Dedifferentiated amniotic fluid mesenchymal stem cell (primary cell): ENCODE data around the gene SERAC1.
"Not testable (repeated sequence)": the region's sequence is repeated elsewhere in the genome, so short reads cannot be mapped to it uniquely, and the experiment has no call there.

Source experiments
- DNase-seq: peaks from one replicate; pipeline ENCODE4 v3.0.0-alpha.2; 2016; ENCODE audit errors: extremely low spot score

Gene SERAC1

GRCh38 chr6:158174514-158174913 lies 6.5 kb upstream of the SERAC1 start:
- DNase-seq: peak; percentile 93

DNA sequence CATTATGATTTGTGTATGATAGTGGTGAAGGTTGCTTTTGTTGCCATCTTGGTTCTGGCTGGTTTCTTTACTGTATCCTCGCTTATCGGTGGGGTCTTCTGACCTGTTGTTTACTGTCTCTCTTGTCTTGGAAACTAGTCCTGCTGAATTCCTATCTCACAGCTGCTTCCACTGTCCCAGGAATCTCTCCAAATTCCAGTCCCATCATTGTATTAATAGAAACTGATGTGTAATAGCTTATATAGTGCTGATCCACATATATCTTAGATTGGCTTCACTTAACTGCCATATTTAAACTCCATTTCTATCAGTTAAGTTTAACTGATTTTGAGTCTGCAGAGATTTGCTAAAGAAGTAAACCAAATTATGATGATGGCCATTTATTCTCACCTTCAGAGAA lies 6.0 kb upstream of the SERAC1 start:
- DNase-seq: no peak

GRCh38 chr6:158172001-158172400 lies 3.9 kb upstream of the SERAC1 start:
- no peak for DNase-seq

DNA sequence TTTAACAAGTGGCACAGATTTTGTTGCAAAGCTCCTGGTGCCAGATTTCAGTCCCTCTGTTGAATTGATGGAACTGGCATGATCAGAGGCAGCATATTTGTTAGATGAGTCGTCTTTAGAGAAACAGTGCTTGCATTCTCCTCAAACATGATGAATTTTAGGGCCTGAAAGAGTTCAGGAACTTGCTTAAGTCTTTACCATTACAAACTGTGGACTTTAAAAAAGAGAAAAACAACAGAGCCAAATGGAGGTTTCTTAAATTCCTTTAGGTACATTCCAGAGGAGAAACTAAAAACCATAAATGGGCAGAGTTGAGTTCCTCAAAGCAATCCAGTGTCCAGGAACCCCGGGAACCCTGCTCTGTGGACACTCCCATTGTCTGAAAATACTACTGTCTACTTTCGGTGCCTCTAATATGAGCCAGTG lies 2.6 kb upstream of the SERAC1 start:
- DNase-seq: peak; percentile 82

GRCh38 chr6:158169634-158170033 lies 1.6 kb upstream of the SERAC1 start:
- not testable (repeated sequence) for DNase-seq

- DNase-seq: no peak
These were observed 2.1 kb downstream of the SERAC1 start for GRCh38 chr6:158165919-158166416.

- DNase-seq: no peak
These were observed 3.4 kb downstream of the SERAC1 start for GRCh38 chr6:158164579-158165170.

DNA sequence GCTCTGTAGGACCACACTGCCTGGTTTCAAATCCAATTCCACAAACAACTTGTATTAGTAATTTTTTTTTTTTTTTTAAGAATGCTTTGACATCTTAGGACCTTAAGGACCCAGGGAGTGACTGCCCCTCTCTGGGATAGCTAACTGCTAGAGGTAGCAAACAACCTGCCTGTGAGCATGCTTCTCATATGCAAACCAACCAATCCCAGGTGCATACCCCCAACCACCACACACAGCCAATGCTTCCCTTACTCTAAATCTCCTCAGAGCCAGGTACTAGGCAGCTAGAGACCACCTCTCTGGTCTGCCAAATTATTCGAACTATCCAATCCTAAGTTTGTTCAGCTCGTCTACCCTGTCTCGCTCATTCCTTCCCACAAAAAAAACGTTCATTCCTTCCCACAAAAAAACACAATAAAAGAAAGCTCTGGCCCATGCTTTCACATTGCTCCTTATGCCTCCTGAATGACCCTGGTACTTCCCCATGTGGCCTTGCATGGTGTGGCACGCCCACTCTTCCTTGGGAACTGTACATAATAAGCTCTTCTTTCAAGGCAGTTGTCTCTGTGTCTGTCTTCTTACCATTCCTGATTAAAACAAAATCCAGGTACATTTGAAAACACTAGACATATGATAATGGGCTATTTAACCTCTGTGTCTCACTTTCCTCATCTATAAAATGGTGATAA lies 6.4 kb downstream of the SERAC1 start:
- DNase-seq: no peak

DNA sequence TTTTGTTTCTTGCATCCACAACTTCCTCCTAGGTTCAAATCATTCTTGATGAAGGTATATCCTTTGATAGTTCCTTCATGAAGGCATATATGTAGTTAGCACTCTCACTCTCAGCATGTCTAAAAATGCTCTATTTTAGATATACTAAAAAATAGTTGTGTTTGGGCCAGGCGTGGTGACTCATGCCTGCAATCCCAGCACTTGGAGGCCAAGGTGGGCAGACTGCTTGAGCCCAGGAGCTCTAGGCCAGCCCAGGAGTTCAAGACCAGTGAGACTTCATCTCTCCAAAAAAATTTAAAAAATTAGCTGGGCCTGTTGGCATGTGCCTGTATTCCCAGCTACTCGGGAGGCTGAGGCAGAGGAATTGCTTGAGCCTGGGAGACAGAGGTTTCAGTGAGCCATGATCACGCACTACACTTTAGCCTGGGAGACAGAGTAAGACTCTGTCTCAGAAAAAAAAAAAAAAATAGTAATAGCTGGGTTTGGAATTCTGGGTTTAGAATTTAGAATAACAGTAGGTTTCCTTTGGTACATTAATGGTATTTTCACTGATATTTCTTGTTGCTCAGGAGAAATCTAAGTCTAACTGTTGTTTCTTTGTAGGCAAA lies 7.0 kb downstream of the SERAC1 start:
- no peak for DNase-seq

DNA sequence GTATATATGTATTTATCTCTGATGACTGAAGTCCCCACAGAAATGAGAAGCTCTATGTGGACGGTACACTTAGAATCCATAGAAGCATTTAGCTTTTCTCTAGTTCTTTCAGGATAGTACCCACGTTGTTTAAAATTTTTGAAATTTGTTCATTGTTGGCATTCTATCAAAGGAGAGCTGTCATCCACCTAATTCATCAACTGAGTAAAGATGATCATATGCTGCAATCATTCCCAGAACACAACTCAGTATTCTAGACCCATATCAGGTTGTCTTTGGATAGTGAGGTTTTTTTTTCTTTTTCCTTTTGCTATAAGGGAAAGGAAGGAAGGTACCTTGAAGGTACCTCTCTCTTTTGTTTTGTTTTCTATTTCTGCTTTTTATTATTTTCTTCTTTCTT lies 9.3 kb downstream of the SERAC1 start:
- no peak for DNase-seq

GRCh38 chr6:158158123-158158522 lies 9.9 kb downstream of the SERAC1 start:
- DNase-seq: no peak

GRCh38 chr6:158157064-158157764 lies 10.8 kb downstream of the SERAC1 start:
- DNase-seq: no peak

GRCh38 chr6:158154816-158155215 lies 13.2 kb downstream of the SERAC1 start:
- no peak for DNase-seq

- DNase-seq: no peak
These were observed 14.5 kb downstream of the SERAC1 start for GRCh38 chr6:158153576-158153975.

DNA sequence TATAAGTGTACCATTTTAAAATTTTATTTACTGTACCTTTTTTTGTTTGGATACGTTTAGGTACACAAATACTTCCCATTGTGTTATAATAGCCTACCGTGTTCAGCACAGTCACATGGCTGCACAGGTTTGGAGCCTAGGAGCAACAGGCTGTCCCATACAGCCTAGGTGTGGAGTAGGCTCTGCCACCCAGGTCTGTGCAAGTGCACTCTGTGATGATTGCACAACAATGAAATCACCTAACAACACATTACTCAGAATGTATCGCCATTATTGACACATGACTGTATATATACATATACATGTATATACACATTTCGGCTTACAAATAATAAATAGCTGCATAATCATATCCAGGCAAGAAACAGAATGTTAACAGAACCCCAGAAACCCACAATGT lies 15.4 kb downstream of the SERAC1 start:
- no peak for DNase-seq

DNA sequence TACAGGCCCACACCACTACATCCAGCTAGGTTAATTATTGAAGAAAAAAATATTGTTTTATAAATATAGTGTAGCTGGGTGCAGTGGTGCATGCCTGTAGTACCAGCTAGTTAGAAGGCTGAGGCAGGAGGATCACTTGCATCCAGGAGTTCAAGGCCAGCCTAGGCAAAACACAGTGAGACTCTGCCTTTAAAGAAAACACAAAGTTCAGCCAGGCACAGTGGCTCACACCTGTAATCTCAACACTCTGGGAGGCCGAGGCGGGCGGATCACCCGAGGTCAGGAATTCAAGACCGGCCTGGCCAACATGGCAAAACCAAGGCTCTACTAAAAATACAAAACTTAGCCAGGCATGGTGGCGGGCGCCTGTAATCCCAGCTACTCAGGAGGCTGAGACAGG lies 16.0 kb downstream of the SERAC1 start:
- not testable (repeated sequence) for DNase-seq

- no peak for DNase-seq
These were observed 17.4 kb downstream of the SERAC1 start for GRCh38 chr6:158150701-158151100.

GRCh38 chr6:158149641-158150040 lies 18.4 kb downstream of the SERAC1 start:
- DNase-seq: no peak

DNA sequence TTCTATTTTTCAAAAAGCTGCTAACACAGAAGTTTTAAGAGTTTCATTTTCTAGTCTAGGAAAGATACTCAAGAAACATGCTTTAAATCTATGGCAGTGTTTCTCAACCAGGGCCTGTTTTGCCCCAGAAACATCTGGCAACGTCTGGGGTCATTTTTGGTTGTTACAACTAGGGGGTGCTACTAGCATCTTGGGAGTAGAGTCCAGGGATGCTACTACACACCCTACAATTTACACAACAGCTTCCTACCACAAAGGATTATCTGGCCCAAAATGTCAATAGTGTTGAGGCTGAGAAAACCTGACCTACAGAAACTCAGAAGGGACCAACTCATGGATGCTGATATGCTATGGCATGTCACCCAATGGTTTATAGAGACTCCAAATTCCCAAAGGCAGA lies 24.4 kb downstream of the SERAC1 start:
- no peak for DNase-seq

- peak; percentile 79 for DNase-seq
These were observed 25.3 kb downstream of the SERAC1 start for GRCh38 chr6:158142789-158143188.

- DNase-seq: no peak
These were observed 36.1 kb downstream of the SERAC1 start for GRCh38 chr6:158131926-158132325.

- no peak for DNase-seq
These were observed 42.8 kb downstream of the SERAC1 start for GRCh38 chr6:158125271-158125670.

- DNase-seq: no peak
These were observed 43.8 kb downstream of the SERAC1 start for GRCh38 chr6:158124288-158124687.
